Activated CD8-positive, alpha-beta T cell treated with anti-CD3 and anti-CD28 coated beads for 36 hours (primary cell): ENCODE results near the gene EIPR1. TPM values are rescaled to one million over a fixed set of nuclear protein-coding genes. Genes with fewer than 3 reads are reported as not detected.
"Not testable (repeated sequence)": the region's sequence is repeated elsewhere in the genome, so short reads cannot be mapped to it uniquely, and the experiment has no call there.

Experiments used
- ATAC-seq: fragments of 200-7000 bp; cut with Tn5 transposase; one replicate; pipeline ENCODE4 v1.10.0; 2021; ENCODE audit warnings: mild to moderate bottlenecking, moderate library complexity
- CTCF ChIA-PET: fragments of 350-600 bp; sonication (Branson Sonifier 250); formaldehyde crosslinking; loops from one replicate; lab custom pipeline; 2021; ENCODE audit warnings: antibody characterized with exemption; lab: Charles Lee
- POLR2A ChIA-PET: fragments of 350-600 bp; sonication (Branson Sonifier 250); formaldehyde crosslinking; loops from one replicate; lab custom pipeline; 2021; ENCODE audit warnings: antibody characterized with exemption; lab: Charles Lee
- DNase-seq: peaks from one replicate; pipeline ENCODE4 v3.0.0-alpha.2; 2020
- H3K27ac Mint-ChIP-seq: one replicate; pipeline ENCODE4 v1.8.0; 2021; ENCODE audit warnings: mild to moderate bottlenecking, mixed read lengths
- H3K27me3 Mint-ChIP-seq: one replicate; pipeline ENCODE4 v1.8.0; 2021; ENCODE audit warnings: mixed read lengths
- H3K36me3 Mint-ChIP-seq: one replicate; pipeline ENCODE4 v1.8.0; 2021; ENCODE audit warnings: low read depth, mixed read lengths
- H3K4me1 Mint-ChIP-seq: one replicate; pipeline ENCODE4 v1.8.0; 2021; ENCODE audit warnings: low read depth, mixed read lengths
- H3K4me3 Mint-ChIP-seq: one replicate; pipeline ENCODE4 v1.8.0; 2021; ENCODE audit warnings: mild to moderate bottlenecking, moderate library complexity, mixed read lengths
- H3K9me3 Mint-ChIP-seq: one replicate; pipeline ENCODE4 v1.8.0; 2021; ENCODE audit warnings: mixed read lengths
- intact Hi-C: fragments of 100-400 bp; cut with micrococcal nuclease; formaldehyde crosslinking; loops from one replicate; pipeline ENCODE4 v1.10.0; 2022
- total RNA-seq, 2 experiments: library from RNA; stranded (reverse); gene quantifications; one replicate each; pipeline ENCODE4 v1.2.3, GENCODE V29; 2021
- TF ChIP-seq, protein P1 (sequence below): fragments of 200-600 bp; IDR thresholded peaks from one replicate; pipeline ENCODE4 v1.8.0; 2022; ENCODE audit warnings: antibody characterized with exemption, mild to moderate bottlenecking

Gene EIPR1
- total RNA-seq, 2 experiments from 2014 or later = 38.4 to 39.1 TPM

DNA sequence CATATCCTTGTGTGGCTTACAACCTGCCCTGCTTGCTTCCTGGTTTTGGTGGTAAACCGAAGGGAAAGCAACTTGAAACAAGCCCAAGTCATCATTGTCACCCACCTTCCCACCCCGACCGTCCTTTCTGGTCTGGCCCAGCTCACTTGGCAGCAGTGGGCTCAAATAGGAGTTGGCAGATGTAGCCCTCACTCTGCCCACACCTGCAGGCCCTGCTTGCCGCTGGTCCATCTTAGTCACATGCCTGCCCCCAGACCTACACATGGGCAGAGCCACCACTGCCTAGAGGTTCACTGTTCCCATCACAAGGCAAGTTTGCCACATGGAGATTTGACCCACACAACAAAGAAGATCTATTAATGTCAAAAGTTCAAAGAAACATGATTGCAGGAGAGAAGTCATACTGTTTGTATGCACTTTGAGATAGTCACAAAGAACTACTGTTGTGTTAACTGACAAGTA is 9.3 kb downstream of the EIPR1 start:
- TF ChIP-seq, protein P1, sequence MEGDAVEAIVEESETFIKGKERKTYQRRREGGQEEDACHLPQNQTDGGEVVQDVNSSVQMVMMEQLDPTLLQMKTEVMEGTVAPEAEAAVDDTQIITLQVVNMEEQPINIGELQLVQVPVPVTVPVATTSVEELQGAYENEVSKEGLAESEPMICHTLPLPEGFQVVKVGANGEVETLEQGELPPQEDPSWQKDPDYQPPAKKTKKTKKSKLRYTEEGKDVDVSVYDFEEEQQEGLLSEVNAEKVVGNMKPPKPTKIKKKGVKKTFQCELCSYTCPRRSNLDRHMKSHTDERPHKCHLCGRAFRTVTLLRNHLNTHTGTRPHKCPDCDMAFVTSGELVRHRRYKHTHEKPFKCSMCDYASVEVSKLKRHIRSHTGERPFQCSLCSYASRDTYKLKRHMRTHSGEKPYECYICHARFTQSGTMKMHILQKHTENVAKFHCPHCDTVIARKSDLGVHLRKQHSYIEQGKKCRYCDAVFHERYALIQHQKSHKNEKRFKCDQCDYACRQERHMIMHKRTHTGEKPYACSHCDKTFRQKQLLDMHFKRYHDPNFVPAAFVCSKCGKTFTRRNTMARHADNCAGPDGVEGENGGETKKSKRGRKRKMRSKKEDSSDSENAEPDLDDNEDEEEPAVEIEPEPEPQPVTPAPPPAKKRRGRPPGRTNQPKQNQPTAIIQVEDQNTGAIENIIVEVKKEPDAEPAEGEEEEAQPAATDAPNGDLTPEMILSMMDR = no peak
- intact Hi-C loops = no loop called here
- Mint-ChIP-seq H3K4me1 (peaks cover 24% of the 10 kb centered on the region), H3K9me3 (no peaks in the 10 kb centered on the region), H3K27me3 (no peaks in the 10 kb centered on the region), H3K27ac (no peak overlapping the region), H3K4me3 (no peak overlapping the region), H3K36me3 (peaks cover 10% of the 10 kb centered on the region)
- ChIA-PET CTCF (no interaction called here), POLR2A (no interaction called here)
- DNase-seq (no peak), ATAC-seq (no peak)

DNA sequence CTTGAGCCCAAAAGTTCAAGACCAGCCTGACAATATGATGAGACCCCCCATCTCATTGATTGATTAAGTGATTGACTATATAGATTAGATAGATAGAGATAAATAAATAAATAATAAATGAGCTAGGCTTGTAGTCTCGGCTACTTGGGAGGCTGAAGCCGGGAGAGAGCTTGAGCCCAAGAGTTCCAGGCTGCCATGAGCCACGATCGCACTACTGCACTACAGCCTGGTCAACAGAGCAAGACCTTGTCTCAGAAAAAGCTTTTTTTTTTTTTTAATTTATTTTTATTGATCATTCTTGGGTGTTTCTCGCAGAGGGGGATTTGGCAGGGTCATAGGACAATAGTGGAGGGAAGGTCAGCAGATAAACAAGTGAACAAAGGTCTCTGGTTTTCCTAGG is 12.4 kb downstream of the EIPR1 start:
- H3K4me3 Mint-ChIP-seq = no peak overlapping the region
- intact Hi-C loops = no loop called here
- ChIA-PET POLR2A (no interaction called here), CTCF (no interaction called here)
- TF ChIP-seq, protein P1 = no peak
- peaks cover 37% of the 10 kb centered on the region for H3K4me1 Mint-ChIP-seq
- peaks cover 11% of the 10 kb centered on the region for H3K36me3 Mint-ChIP-seq
- H3K27me3 Mint-ChIP-seq = no peaks in the 10 kb centered on the region
- no peaks in the 10 kb centered on the region for H3K9me3 Mint-ChIP-seq
- no peak overlapping the region for H3K27ac Mint-ChIP-seq
- no peak for DNase-seq
- ATAC-seq = no peak

DNA sequence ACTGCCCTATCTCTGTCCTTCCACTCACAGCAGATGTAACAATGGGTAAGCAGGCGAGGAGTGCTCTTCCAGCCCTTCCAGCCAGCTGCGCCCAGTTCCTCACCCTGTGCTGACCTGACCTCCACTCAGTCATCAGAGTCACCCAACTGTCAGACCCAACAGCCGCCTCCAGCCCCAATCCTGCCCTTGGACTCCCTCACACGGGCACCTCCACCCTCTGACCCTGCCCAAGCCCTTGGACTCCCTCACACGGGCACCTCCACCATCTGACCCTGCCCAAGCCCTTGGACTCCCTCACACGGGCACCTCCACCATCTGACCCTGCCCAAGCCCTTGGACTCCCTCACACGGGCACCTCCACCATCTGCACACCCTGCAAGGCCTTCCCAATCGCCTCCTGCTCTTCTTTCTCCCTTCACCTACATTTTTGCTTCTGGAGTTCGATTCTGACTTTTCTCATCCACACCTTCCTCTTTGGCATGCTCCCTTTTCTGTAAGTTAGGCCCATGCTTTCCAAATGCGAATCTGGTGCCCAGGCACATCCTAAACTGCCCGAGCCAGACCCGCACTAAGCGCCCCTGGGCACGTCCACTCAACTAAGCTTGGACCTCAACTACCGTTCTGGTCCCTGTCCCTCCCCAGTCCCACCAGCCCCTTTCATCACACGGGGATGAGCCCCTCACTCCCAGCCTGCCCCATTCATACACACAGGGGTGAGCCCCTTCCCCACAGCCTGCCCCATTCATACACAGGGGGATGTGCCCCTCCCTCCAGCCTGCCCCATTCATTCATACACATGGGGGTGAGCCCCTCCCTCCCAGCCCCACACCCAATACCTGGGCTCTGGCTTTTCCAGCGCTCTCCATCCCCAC is 15.9 kb downstream of the EIPR1 start:
- ChIA-PET CTCF (no interaction called here), POLR2A (no interaction called here)
- peaks cover 34% of the 10 kb centered on the region for H3K4me1 Mint-ChIP-seq
- no peak overlapping the region for H3K27ac Mint-ChIP-seq
- no peaks in the 10 kb centered on the region for H3K9me3 Mint-ChIP-seq
- TF ChIP-seq, protein P1 = no peak
- H3K27me3 Mint-ChIP-seq = no peaks in the 10 kb centered on the region
- H3K4me3 Mint-ChIP-seq = no peak overlapping the region
- ATAC-seq (no peak), DNase-seq (no peak)
- H3K36me3 Mint-ChIP-seq = peaks cover 6% of the 10 kb centered on the region
- intact Hi-C loops = no loop called here

DNA sequence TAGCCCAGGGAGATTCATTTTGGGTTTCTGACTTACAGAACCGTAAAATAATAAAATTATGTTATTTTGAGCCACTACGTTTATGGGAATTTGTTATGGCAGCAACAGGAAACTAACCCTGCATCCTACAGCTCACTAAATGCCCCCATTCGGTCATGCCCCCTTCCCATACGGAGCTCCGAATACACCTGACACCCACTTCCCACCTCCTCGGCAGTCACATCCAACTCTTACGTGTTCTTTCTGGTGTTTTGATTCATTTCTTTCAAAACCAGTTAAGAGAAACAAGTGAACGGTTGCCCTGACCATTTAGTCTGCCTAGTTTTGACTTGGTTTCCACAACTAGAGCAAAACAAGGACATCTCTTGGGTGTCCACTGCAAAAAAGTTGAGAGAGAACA is 19.7 kb downstream of the EIPR1 start:
- DNase-seq (no peak), ATAC-seq (no peak)
- Mint-ChIP-seq H3K36me3 (peaks cover 15% of the 10 kb centered on the region), H3K4me3 (no peak overlapping the region), H3K9me3 (peaks cover 4% of the 10 kb centered on the region), H3K27ac (no peak overlapping the region), H3K4me1 (peaks cover 28% of the 10 kb centered on the region), H3K27me3 (no peaks in the 10 kb centered on the region)
- TF ChIP-seq, protein P1 = no peak
- ChIA-PET POLR2A (no interaction called here), CTCF (no interaction called here)
- intact Hi-C loops = no loop called here

DNA sequence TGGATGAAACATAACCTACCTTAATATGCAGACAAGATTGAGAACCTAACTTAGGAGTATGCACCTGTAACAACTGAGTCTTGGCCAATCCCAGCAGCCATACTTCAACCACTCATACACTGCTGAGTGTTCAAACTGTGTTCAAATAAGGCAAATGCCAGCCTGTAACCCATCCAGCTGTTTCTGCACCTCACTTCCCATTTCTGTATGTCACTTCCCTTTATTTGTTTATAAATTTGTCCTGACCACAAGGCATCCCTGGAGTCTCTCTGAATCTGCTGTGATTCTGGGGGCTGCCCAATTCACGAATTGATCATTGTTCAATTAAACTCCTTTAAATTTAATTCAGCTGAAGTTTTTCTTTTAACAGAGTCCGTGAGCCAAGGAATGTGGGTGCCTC is 20.2 kb downstream of the EIPR1 start:
- peaks cover 23% of the 10 kb centered on the region for H3K4me1 Mint-ChIP-seq
- ATAC-seq, H3K27me3 Mint-ChIP-seq, H3K27ac Mint-ChIP-seq, POLR2A ChIA-PET, CTCF ChIA-PET, H3K4me3 Mint-ChIP-seq, H3K9me3 Mint-ChIP-seq, intact Hi-C loops, DNase-seq: not testable (repeated sequence)
- H3K36me3 Mint-ChIP-seq = peaks cover 20% of the 10 kb centered on the region
